ENCODE results near the gene HES3.

HES3 gene

DNA sequence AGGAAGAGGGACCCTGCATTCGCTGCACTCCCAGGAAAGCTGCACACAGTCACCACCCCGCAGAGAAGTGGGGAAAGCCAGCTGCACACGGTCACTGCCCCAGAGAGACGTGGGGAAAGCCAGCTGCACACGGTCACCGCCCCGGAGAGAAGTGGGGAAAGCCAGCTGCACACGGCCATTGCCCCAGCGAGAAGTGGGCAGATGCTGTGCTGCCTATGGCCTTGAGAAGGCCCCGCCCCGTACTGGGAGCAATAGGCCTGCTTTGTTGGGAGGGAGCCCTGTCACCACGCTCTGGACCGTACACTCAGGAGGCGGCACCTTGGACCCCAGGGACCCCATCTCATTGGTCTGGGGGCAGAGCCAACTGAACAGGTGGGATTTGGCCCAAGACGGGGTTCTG lies 21.2 kb downstream of the HES3 start:
- DNase-seq = no peak

DNA sequence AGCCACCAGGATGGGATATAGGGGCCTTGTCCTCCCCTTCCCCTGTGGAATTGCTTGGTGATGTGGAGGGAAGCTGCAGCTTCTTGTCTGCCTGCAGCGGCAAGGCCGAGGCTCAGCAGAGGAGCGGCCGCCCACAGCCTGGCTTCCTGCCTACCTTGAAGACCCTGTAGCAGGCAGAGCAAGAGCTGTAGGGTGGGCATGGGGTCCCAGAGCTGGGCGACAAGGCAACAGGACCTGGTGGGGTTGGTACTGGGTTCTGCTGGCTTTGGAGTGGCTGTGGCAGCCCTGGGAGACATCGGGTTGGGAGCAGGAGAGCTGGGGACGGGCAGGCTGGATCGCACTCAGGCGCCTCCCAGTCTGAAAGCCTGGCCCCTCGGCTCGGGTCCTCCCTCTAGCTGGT lies 22.7 kb downstream of the HES3 start:
- no peak for DNase-seq

DNA sequence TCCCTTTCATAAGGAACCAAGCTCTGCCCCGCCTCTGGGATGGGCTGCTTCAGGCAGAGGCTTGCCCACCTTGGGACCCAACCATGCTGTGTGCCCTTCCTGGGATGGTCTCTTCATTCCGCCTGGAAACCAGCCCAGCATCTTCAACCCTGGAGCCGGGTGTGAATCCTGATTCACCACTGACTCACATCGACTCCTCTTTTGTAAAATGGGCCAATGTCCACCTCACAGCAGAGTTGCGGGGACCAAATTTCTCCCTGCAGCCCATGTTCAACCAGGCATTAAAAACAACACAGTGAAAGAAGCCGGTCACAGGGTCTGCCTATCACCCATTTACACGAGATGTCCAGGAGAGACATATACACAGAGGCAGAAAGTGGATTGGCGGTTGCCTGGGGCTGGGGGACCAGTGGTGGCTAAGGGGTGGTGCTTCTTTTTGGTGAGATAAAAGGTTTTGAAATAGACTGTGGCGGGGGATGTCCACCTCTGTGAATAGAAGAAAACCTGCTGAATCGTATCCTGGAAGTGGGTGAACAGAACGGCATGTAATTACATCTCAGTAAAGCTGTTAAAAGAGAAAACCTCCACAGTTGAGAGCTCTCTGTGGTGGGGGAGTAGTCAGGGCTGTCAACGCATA lies 23.8 kb downstream of the HES3 start:
- no peak for DNase-seq

DNA sequence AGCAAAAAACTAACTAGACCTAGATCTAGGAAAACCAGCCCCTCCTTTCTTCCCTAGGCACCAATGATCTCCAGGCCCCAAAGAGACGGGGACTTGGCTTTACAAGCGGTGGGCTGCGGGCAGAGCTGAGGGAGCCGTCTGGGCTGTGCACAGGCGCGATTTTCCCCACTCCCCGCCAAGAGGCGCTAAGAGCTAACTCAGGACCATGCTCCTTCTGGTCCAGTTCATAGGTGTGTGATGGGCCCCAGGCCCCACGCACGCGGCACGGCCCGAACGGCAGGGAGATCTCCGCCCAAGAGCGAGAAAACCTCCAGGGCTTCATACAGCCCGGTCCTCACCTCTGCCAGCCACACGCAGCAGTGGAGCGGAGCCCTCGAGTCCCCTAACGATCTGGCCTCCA lies 24.4 kb downstream of the HES3 start:
- peak; percentile 33 for DNase-seq

DNA sequence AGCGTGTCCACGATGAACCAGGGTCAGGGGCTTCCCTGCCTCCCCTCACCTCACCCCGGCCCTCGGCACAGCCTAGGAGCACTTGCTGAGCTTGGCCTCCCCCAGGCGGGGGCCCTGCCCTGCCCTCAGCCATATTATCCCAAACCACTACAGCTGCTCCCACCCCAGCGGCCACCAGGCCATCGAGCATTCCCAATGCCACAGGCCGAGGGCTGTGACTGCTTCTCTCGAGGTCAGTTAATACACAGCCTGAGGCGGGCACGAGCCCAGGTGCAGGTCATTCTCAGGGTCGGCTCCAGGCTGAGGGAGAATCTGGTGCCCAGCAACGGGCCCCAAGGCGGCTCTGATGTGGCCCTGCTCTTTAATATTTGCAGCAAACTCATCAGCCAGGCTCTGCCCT lies 25.3 kb downstream of the HES3 start:
- DNase-seq = no peak

DNA sequence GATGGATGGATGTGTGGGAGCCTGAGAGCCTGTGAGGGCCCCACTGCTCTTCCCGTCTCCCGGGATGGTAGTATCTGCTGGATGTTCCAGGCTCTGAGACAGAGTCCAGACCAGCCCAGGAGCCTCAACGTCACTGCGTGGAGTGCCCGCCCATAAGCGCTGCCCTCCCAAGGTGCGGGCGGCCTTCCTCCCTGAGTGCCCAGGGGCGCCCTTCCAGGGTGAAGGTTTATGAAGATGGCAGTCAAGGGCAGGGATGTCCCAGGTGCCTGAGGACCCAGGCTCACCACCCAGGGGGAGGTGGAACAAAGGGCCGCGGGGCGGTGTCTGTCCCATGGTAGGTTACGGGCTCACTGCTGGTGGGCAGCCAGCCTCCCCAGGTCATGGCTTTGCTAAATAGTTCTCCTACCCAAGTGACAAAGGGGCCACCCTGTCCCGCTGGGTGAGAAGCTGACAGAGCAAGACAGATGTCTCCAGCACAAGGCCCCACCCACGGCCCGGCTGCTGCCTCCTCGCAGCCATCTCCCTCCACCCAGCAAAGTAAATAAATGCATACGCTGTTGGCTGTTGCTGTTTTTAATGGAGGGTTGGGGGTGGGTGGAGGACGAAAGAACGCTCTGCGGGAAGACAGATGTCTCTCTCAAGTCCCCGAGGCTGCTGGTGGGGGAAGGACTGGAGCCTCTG lies 25.9 kb downstream of the HES3 start:
- peak; percentile 88 for DNase-seq

DNA sequence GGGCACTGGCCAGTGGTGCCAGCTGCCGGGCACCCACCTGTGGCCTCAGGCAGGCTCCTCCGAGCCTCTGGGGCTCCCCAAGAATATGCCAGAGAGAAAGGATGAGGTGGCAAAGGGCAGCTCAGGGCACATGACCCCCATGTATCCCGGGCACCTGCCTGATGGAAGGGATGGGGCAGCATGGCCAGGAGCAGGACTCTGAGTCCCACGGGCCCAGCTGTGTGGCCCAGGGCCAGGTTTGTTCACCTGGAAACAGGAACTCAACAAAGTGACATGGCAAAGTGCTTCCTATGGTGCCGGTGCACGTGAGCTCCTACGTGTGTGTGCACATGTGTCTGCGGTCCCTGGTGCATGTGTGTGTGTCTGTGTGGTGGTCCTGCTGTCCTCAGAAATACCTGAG lies 26.4 kb downstream of the HES3 start:
- no peak for DNase-seq

DNA sequence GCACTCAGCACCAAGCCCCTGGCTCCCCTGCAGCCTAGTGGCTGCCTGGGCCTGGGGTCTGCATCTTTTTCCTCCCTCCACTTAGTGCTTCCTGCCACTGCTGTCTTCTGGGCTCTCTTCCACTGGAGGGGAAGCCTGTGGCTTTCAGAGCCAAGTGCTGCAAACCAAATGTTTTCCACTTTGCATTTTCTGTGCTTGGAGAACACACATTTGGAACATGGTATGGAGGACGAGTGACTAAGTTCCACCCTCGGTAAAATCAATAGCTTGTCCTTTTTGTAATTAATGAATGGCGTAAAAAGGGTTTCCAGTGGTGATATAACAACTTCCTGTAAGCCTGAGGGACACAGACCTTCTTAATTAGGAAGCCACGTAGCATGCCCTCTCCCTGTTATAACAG lies 27.0 kb downstream of the HES3 start:
- no peak for DNase-seq

DNA sequence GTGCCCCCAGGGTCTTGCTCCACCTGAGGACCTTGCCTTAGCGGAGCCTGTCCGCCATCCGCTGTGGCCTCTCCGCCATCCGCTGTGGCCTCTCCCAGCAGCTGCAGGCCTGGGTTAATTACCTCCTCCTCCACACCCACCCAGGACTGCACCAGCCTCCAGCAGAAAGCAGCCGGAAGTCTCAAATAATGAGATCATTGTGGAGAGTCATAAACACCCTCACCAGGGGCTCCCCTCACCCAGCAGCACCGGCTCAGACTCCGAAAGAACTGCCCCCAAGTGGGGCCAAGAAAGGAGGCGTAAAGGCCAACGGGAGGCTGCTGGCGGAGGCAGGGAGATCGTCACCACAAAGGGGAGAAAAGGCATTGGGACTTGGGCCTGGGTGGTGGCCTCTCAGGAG lies 27.6 kb downstream of the HES3 start:
- DNase-seq = no peak

DNA sequence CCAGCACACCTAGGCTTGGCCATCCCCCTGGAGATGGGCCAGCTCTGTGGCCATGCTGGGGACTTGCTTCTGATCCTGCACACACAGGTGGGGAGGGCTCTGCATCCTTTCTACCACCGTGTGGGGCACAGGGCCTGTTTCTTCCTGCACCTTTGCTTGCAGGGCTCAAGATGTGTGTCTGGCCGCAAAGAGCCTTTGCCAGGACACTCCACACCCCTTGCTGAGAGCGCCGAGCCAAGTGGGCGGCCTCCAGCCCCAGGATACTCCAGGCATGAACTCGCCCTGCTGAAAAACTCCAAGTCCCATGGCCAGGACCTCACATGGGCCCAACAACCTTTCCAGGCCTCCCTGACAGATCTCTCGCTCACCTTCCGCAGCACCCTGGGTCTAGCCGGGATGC lies 28.5 kb downstream of the HES3 start:
- DNase-seq = no peak

DNA sequence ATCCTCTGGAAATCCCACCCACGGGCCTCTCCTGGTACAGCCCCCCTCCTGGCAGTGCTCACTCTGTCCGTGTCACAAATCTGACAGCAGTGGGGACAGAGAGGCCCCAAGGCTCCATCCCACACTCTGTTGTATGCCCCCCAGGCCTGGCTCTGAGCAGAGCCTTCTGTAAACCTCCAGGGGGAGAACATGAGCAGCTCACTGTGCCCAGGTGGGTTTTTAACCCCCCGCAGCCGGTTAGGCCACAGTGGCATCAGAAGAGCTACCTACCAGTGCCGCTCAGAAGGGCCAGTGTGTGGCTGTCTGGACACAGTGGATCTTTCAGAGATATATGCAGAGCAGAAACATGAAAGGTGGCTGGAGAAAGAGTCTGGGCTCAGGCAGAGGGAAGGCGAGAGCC lies 28.9 kb downstream of the HES3 start:
- no peak for DNase-seq

DNA sequence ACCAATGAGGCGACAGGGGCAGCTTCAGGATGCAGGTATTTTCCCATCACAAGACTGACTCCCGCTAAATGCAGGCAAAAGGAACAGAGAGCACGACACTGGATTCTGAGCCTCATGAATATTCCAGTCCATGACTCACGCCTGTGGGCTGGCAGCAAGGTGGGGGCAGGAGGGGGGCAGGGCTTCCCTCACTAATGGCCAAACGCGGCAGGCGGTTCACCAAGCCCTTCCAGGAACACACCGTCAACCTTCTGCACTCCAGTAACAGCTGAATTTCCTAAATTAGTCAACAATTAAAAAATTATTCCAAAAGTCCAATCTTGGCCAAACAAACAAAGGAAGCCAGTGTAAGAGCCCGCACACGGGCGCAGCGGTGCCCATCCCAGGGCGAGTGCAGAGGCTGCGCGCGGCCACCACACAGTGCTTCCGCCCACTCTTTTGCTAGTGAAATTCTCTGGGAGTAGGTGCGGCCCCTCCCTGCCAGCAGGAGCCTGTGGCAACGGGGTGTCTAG lies 29.5 kb downstream of the HES3 start:
- DNase-seq = no peak

DNA sequence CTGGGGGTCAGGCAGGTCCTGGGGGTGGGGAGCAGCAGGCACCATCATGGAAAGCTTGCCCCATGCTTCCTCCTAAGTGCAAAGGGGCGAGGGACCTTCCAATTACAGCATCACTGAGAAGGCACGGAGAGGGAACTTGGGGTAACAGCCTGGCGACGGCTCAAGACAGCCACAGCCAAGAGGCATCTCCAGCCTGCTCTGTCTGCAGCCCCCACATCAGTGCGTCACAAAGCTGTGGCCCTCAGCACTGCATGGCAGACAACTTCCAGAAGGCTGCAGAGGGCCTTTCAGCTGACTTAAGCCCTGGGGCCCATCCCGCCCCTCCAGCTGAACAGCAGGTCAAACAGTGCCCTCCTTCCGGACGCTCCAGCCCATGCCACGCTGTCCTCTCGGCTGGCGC lies 30.1 kb downstream of the HES3 start:
- DNase-seq = no peak

DNA sequence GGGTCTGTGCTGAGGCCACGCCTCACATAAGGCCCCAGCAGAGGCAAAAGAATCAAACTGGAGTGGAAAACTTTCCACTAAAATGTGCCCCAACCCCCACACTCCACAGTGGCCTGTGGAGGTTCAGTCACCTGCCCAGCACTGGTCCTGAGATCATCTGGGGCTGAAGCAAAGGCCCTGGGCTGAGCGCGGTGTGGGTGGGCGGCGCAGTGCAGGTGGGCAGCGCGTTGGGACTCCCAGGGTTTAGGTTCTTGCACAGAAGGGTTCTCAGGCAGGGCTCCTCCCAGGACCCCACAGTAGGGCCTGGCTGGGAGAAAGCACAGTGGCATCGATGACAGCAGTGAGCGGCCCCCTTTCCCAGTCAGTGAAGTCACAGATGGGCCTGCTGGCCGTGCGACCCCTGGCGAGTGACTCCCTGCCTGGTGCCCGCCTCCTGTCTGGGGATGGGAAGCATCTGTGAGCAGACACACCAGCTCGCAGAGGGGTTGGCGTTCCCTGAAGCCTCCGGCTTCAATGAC lies 30.7 kb downstream of the HES3 start:
- no peak for DNase-seq

DNA sequence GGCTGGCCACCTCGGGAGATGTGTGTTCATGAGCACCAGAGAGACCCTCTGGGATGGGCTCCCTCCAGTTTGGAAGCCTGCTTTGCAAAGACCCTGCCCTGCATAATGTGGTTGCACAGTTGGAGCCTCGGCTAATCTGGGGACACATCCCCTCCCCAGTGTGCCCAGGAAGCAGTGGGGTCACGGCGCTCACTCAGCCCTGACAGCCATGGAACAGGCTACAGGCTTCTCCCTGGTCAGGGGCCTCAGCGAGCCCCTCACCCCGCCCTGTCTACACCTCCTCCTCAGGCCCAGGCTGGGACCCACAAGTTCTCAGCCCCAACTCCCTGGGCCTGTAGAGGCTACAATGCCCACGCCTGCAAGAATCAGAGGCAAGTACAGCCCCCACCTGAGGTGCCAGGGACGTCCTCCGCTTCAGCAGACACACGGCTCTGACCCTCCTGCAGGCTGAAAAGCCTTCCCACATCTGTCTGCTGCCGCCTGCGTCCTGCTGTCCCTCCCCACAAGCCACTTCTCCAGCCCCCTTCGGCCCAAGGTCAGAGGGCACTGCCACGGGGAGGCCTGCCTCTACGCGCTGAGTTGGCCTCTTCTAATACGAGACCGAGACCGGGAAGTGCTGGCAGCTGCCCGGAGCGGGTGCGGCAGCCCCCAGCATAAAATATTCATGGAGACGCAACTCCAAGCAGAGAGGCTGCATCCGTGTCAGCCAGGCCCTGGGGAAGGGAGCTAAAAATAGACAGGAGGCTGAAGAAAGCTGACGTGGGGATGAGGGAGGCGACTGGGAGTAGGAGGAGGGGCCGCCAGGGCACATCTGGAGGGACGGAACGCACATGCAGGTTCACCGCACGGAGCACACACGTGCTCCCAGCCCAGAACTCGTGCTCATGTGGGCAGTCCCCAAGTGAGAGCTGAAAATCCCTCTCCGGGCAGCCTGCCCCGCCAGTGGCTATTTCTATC lies 32.1 kb downstream of the HES3 start:
- peak; percentile 35 for DNase-seq

DNA sequence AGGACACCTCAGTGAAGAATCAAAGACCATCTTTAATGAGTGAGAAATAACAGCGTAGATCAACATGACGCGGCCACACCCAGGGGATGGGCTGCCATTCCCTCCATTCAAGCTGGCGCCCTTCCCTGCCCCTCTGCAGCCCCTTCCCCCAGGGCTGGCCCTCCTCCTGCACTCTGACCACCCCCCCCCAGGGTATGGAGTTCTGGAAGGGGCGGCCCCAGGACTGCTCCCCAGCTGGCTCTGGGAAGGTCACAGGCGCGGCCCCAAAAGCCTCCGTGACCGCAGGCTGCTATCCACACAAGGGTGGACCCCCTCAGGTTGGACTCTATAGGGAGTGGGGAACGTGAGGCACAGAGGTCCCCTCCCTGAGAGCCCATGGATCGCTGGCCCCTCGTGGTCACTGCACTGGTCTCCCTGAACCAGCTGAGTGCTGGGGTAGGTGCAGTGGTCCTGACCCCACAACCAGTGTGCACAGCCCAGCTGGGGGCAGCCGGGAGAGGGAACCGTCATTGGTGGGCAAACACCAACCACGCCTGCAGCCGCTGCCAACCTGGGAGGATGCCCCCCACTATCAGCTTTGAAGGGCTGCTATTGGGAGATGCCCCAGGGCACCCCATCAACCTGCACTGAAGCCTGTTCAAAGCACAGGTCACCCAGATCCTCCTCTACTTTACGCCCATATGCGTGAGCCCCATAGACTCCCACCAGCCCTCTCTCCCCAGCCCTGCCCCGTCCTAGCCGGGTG lies 33.0 kb downstream of the HES3 start:
- DNase-seq = no peak

DNA sequence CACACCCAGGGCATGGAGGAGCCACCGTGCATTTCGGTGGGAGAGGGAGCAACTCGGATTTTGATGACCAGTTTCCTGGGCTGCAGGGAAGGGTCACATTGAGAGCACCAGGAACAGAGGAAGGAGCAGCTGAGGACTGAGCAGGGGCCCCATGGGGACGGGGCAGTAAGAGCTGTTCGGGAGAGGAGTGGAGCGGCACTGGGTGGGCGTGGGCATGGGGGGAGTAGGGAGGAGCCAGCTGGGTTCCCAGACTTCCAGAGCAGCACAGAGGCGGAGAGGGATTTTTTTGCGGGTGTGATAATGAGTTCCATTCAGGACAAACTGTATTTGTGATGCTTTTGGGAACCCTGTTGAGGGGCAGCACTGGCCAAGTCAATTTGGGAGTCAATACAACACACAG lies 34.3 kb downstream of the HES3 start:
- DNase-seq = no peak

DNA sequence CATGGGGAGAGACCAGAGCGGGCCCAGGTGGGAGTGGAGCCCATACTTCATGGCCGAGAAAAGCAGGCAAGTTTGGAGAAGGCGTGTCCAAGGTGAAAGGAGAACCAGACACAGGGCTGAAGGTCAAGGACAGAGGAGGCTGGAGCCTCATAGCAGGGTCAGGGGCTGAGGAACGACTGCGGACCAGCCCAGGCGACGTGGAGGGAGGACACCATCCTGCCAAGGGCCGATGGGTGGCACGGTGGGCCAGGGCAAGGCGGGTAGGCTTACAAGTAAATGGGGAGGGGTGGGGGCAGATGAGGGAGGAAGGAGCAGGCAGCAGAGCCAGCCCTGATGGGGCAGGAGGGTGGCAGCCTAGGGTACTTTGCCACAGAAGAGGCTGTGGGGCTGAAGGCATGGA lies 35.1 kb downstream of the HES3 start:
- DNase-seq = no peak

DNA sequence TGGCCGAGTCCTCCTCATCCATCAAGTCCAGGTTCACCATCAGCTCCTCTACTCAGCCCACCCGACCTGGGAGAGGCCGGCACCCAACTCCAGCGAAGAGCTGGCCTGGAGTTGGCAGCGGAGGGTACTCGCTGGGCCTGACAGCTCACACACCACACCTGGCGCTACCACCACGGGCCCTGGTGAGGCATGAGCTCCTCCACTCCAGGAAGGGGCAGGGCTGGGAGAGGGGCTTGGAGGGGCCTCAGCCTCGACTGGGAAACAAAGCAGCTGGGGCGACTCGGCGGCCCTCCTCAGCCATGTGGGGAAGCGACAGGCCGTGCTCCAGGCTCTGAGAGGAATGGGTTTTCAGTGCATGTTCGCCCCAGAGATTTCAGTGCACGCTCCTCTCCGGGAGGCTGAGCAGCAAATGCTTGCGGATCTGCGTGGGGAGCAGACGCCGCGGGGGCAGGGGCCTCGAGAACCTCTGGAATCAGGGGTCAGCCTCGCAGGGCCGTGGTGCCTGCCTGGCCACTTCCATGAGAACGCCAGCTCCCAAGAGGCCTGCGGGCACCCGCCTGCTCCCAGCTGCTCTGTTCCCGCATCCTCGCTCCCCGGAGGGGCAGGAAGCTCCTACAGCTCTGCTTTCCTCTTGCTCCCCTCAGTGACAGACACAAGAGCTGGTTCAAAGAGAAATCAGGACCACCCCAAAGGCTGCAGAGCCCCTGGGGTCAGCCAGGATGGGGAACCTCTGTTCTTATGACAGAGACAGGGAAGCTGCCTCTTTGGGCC lies 35.8 kb downstream of the HES3 start:
- no peak for DNase-seq

DNA sequence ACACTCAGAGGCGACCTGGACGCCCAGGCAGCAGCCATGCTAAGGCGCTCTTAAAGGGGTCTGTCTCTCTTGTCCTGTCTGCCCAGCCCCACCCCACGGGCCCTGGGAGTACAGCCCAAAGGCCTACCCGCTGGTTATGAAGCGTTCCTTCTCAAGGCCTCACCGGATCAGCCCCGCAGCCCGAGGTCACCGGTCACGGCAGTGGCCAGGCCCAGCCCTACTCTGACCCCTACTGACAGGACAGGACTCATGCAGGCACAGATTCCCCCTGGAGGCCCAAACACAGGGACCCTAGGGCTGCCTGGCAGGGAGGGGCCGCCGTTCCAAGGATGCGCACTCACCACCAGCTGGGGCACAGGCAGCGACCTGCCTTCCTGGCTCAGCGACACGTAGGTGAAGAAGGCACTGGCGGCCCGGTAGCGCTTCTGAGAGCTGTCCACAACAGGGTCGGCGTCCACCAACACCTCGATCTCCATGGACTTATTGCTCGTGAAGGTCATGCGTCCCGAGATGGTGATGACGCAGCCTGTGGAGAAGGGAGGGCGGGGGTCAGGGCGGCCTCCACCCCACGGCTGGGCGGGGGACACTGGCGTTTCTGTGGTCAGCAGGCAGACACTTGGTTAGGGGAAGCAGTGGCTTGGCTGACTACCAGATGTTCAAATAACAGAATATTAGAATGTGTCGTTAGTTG lies 36.9 kb downstream of the HES3 start:
- DNase-seq = no peak
